IMR-90 (cell line): ENCODE data around the gene CRBN. TPM values are rescaled to one million over a fixed set of nuclear protein-coding genes. Genes with fewer than 3 reads are reported as not detected.

Experiments
- ATAC-seq: fragments of 200-7000 bp; cut with Tn5 transposase; 2 replicates; pipeline ENCODE4 v1.9.1; 2020; ENCODE audit warnings: low read depth, mild to moderate bottlenecking, moderate library complexity
- BruUV-seq: library from RNA; stranded (reverse); fragments of 400-500 nt; replicated peaks from 2 replicates; lab custom pipeline; 2021; lab: Mats Ljungman, UMichigan
- CTCF ChIA-PET: fragments of 300-600 bp; formaldehyde crosslinking; extraction: SDS; loops from one replicate; lab custom pipeline; 2021; ENCODE audit warnings: antibody characterized with exemption; lab: Yijun Ruan, JAX
- POLR2A ChIA-PET: fragments of 300-600 bp; sonication (Branson Sonifier 250); formaldehyde crosslinking; loops from one replicate; lab custom pipeline; 2022; ENCODE audit warnings: antibody characterized with exemption; ENCODE audit not compliant: unreplicated experiment; lab: Charles Lee
- DNase-seq: peaks from one replicate; pipeline ENCODE4 v3.0.0; 2013
- H2AFZ ChIP-seq: replicated peaks from 2 replicates; pipeline ENCODE3; 2013; ENCODE audit warnings: low read length, mild to moderate bottlenecking; ENCODE audit not compliant: poor library complexity
- H2AK5ac ChIP-seq: 2 replicates; pipeline ENCODE4 v1.6.1; 2013; ENCODE audit warnings: low read depth, low read length, inconsistent platforms
- H2AK9ac ChIP-seq: replicated peaks from 2 replicates; pipeline ENCODE3; 2013; ENCODE audit warnings: mild to moderate bottlenecking, low read depth, low read length, moderate library complexity; ENCODE audit not compliant: poor library complexity
- H2BK120ac ChIP-seq: 2 replicates; pipeline ENCODE4 v1.6.1; 2013; ENCODE audit warnings: low read depth, low read length, inconsistent platforms
- H2BK15ac ChIP-seq: 3 replicates; pipeline ENCODE4 v1.6.1; 2013; ENCODE audit warnings: low read depth, low read length, inconsistent platforms
- H2BK20ac ChIP-seq: 2 replicates; pipeline ENCODE4 v1.6.1; 2013; ENCODE audit warnings: low read depth, mild to moderate bottlenecking, inconsistent platforms, low read length, moderate library complexity
- H2BK5ac ChIP-seq: 2 replicates; pipeline ENCODE4 v1.6.1; 2013; ENCODE audit warnings: mild to moderate bottlenecking, low read depth, low read length, inconsistent platforms; ENCODE audit not compliant: poor library complexity, severe bottlenecking
- H3K14ac ChIP-seq: replicated peaks from 2 replicates; pipeline ENCODE4 v1.6.1; 2013; ENCODE audit warnings: low read depth, low read length, inconsistent platforms
- H3K18ac ChIP-seq: 2 replicates; pipeline ENCODE4 v1.6.1; 2013; ENCODE audit warnings: low read depth, low read length, control low read depth
- H3K23ac ChIP-seq: 2 replicates; pipeline ENCODE4 v1.6.1; 2013; ENCODE audit warnings: low read depth, low read length, inconsistent platforms
- H3K27ac ChIP-seq: 2 replicates; pipeline ENCODE4 v1.5.1; 2013; ENCODE audit warnings: mild to moderate bottlenecking, control low read depth, low read length; ENCODE audit not compliant: insufficient read depth
- H3K27me3 ChIP-seq: 2 replicates; pipeline ENCODE4 v1.6.1; 2013; ENCODE audit warnings: low read length; ENCODE audit not compliant: control insufficient read depth, insufficient read depth
- H3K36me3 ChIP-seq: 2 replicates; pipeline ENCODE4 v1.6.1; 2013; ENCODE audit warnings: low read length, mixed read lengths; ENCODE audit not compliant: control insufficient read depth, insufficient read depth
- H3K4ac ChIP-seq: 2 replicates; pipeline ENCODE4 v1.6.1; 2013; ENCODE audit warnings: low read depth, low read length, inconsistent platforms
- H3K4me1 ChIP-seq: 2 replicates; pipeline ENCODE4 v1.6.1; 2013; ENCODE audit warnings: low read length, mixed read lengths; ENCODE audit not compliant: control insufficient read depth, insufficient read depth
- H3K4me2 ChIP-seq: 2 replicates; pipeline ENCODE4 v1.6.1; 2013; ENCODE audit warnings: low read depth, mild to moderate bottlenecking, control low read depth, low read length, moderate library complexity
- H3K4me3 ChIP-seq: 2 replicates; pipeline ENCODE4 v1.5.1; 2013; ENCODE audit warnings: low read depth, mild to moderate bottlenecking, control low read depth, low read length, moderate library complexity; ENCODE audit not compliant: insufficient read depth
- H3K56ac ChIP-seq: 2 replicates; pipeline ENCODE4 v1.6.1; 2013; ENCODE audit warnings: low read length, inconsistent platforms; ENCODE audit not compliant: insufficient read depth; ENCODE audit errors: extremely low read depth
- H3K79me1 ChIP-seq, 2 experiments: 2 replicates each; pipeline ENCODE4 v1.6.1; 2013; ENCODE audit warnings: low read length in 2 of 2, inconsistent platforms in 1 of 2, low read depth in 1 of 2
- H3K9ac ChIP-seq: 2 replicates; pipeline ENCODE4 v1.6.1; 2013; ENCODE audit warnings: low read depth, low read length, control low read depth
- H3K9me1 ChIP-seq: 2 replicates; pipeline ENCODE4 v1.6.1; 2013; ENCODE audit warnings: low read length, inconsistent platforms; ENCODE audit not compliant: insufficient read depth
- H3K9me3 ChIP-seq: 2 replicates; pipeline ENCODE4 v1.6.1; 2013; ENCODE audit warnings: low read length; ENCODE audit not compliant: control insufficient read depth, insufficient read depth
- H4K20me1 ChIP-seq: 2 replicates; pipeline ENCODE4 v1.6.1; 2013; ENCODE audit warnings: low read length, inconsistent platforms; ENCODE audit not compliant: insufficient read depth
- H4K5ac ChIP-seq: 2 replicates; pipeline ENCODE4 v1.6.1; 2013; ENCODE audit warnings: mild to moderate bottlenecking, low read depth, low read length, control low read depth
- H4K8ac ChIP-seq, 2 experiments: 2 replicates each; pipeline ENCODE4 v1.6.1; 2013; ENCODE audit warnings: low read depth in 2 of 2, low read length in 2 of 2, control low read depth in 1 of 2, inconsistent platforms in 1 of 2
- H4K91ac ChIP-seq: 2 replicates; pipeline ENCODE4 v1.6.1; 2013; ENCODE audit warnings: low read depth, low read length, inconsistent platforms; ENCODE audit not compliant: insufficient read depth
- MAFK ChIP-seq: IDR thresholded peaks from 2 replicates; pipeline ENCODE4 v1.6.1; 2012; ENCODE audit warnings: low read depth, low read length, improper control_type of control experiment
- RCOR1 ChIP-seq: IDR thresholded peaks from 2 replicates; pipeline ENCODE4 v1.6.1; 2012; ENCODE audit warnings: mild to moderate bottlenecking, low read length, improper control_type of control experiment; ENCODE audit not compliant: insufficient replicate concordance
- WGBS, 2 experiments: methylation state at CpG; one replicate each; pipeline versions ENCODE4 v1.1.5 to v1.1.7; 2013; ENCODE audit warnings: missing lambda C conversion rate in 2 of 2; ENCODE audit not compliant: insufficient read length in 1 of 2; ENCODE audit errors: extremely low coverage in 2 of 2; 5-methylcytosine and 5-hydroxymethylcytosine counted together
- dilution Hi-C: fragments of 300-500 bp; cut with HindIII; formaldehyde crosslinking; loops from one replicate; pipeline ENCODE4 v1.14.3; 2018; ENCODE audit warnings: low sequenced_read_pairs; ENCODE audit not compliant: unreplicated experiment
- in situ Hi-C: fragments of 300-500 bp; cut with MboI; formaldehyde crosslinking; loops from 3 replicates; pipeline ENCODE4 v1.14.3; 2019; ENCODE audit warnings: low sequenced_read_pairs, inconsistent platforms, mixed read lengths
- intact Hi-C: fragments of 100-400 bp; cut with micrococcal nuclease; formaldehyde crosslinking; loops from 2 replicates; pipeline ENCODE4 v1.10.0; 2022
- polyA plus RNA-seq, 3 experiments: library from polyadenylated mRNA; depleted of rRNA; stranded (reverse); fragments of >200 nt; gene quantifications; 2 replicates each; pipeline ENCODE4 v1.2.3, GENCODE V29; 2012; ENCODE audit warnings: low replicate concordance in 1 of 3
- total RNA-seq: library from RNA; depleted of rRNA; stranded (reverse); fragments of >200 nt; gene quantifications from 2 replicates; pipeline ENCODE4 v1.2.3, GENCODE V29; 2012

Gene CRBN
- total and polyA plus RNA-seq, 2 of the 4 experiments (the other 2 are of a cell fraction), result 21.8 to 33.9 TPM

DNA sequence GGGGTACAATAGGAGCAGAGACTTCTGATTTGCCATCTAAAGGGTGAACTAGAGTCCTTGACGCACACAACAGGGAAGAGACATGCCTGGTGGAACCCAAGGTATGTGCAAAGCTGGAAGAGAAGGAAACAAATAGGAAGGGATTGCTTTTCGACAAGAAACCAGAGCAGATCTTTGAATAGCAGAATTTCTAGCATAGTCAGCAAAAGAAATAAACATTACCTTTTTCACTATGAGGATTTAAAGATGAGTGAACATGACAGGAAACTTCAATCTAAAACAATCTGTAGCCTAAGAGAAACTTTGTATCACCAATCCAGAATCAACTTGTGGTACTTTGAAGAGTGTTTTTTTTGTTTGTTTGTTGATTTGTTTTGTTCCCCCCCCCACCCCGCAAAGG lies 74.2 kb downstream of the CRBN start:
- WGBS, 2 experiments, result 40% methylated on average over 1 of the region's 3 CpGs; no CpG with 5 or more reads in 1 of the 2 experiments
- Histone ChIP-seq H3K56ac (no peak overlapping the region), H3K23ac (no peak overlapping the region), H4K8ac (no peak overlapping the region), H3K9me3 (no peaks in the 10 kb centered on the region), H3K14ac (no peak overlapping the region), H2AFZ (no peak overlapping the region), H2AK5ac (no peak overlapping the region), H3K18ac (no peak overlapping the region), H2BK5ac (no peak overlapping the region), H2BK120ac (no peak overlapping the region), H3K4me1 (no peaks in the 10 kb centered on the region), H3K79me1 (no peaks in the 10 kb centered on the region), H3K27ac (no peak overlapping the region), H3K9me1 (no peaks in the 10 kb centered on the region), H4K91ac (no peak overlapping the region), H3K4me2 (no peak overlapping the region), H4K5ac (no peak overlapping the region), H4K20me1 (no peaks in the 10 kb centered on the region), H2BK15ac (no peak overlapping the region), H3K4me3 (no peak overlapping the region), H3K27me3 (no peaks in the 10 kb centered on the region), H2AK9ac (no peak overlapping the region), H3K4ac (no peak overlapping the region), H3K36me3 (no peaks in the 10 kb centered on the region), H2BK20ac (no peak overlapping the region), H3K9ac (no peak overlapping the region)
- ChIA-PET POLR2A (no interaction called here), CTCF (interaction anchor here (0.6 kb wide), 1 partner anchor 970 kb away, joined by 3 read pairs; no protein-coding TSS in a partner anchor)
- intact Hi-C loops, result no loop called here
- BruUV-seq, result no TSS peak
- peak; percentile 65; the same call in 1 of the 2 replicates for TF ChIP-seq MAFK
- TF ChIP-seq RCOR1, result no peak
- no peak for DNase-seq
- in situ Hi-C loops, result no loop called here
- dilution Hi-C loops, result no loop called here
- no peak for ATAC-seq
